ENCODE results near the gene NME7.

NME7 gene

DNA sequence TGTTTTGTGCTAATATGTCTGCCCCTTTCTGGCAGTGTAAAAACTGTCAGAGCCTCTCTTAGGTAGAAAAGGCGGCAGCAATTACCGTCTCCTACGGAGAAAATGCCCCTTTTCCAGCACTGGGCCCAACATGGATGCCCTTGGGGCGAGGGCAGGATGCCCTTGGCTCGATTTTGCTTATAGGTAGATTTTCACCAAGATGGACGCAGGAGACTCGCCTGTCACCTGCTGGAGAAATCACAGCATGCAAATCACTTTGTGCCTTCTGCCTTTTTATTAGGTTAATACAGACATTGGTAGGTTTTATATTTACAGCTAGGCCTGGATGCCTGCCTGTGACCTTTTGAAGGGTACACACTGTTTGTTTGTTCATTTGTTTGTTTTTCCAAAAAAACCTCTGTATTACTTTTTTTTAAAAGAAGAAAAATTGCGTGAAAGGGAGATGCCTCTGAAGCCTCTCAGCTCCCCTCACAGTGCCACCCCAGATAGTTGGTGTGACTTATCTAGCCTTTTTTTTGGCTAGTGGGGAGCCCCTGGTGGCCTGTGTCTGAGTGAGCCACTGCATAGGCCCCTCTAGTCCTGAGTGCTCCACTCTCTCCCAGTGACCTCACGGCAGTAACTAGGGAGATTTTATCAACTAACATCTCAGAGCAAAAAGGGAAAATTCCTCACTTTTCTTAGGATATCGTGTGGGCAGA lies 258.6 kb downstream of the NME7 start:
- no peak overlapping the region for H3K4me3 ChIP-seq (ENCODE audit: low read depth, low read length)
- H3K9me3 ChIP-seq (ENCODE audit: severe bottlenecking): no peaks in the 10 kb centered on the region
- H3K27ac ChIP-seq: no peak overlapping the region
- peaks cover 4% of the 10 kb centered on the region for H3K36me3 ChIP-seq
- TF ChIP-seq, protein P1, sequence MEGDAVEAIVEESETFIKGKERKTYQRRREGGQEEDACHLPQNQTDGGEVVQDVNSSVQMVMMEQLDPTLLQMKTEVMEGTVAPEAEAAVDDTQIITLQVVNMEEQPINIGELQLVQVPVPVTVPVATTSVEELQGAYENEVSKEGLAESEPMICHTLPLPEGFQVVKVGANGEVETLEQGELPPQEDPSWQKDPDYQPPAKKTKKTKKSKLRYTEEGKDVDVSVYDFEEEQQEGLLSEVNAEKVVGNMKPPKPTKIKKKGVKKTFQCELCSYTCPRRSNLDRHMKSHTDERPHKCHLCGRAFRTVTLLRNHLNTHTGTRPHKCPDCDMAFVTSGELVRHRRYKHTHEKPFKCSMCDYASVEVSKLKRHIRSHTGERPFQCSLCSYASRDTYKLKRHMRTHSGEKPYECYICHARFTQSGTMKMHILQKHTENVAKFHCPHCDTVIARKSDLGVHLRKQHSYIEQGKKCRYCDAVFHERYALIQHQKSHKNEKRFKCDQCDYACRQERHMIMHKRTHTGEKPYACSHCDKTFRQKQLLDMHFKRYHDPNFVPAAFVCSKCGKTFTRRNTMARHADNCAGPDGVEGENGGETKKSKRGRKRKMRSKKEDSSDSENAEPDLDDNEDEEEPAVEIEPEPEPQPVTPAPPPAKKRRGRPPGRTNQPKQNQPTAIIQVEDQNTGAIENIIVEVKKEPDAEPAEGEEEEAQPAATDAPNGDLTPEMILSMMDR (IDR thresholded peaks at IDR 0.05; ENCODE audit: low read depth, low read length): no peak
- no peak for DNase-seq
- no peaks in the 10 kb centered on the region for H3K27me3 ChIP-seq (ENCODE audit: insufficient read depth, low read depth, severe bottlenecking)

DNA sequence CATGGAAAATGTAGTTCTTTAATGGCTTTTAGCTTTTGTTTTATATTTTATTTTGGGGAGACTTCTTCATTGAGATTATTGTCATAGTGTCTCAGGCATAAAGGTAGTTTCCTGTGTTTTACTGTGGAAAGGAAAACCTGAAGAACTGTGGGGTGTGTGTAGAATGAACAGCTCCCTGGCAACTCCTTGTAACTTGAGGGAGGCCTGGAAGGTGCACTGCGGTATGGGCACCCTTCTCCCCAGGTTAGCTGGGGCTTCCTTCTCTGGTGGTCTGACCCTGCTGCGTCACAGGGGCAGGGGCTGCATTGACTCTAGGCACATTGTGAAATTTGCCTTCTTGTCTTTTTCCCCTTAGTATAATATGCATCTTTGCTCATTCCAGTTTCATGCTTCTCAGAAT lies 259.4 kb downstream of the NME7 start:
- TF ChIP-seq, protein P1 (IDR thresholded peaks at IDR 0.05; ENCODE audit: low read depth, low read length): no peak
- Histone ChIP-seq H3K4me3 (ENCODE audit: low read depth, low read length) (no peak overlapping the region), H3K9me3 (ENCODE audit: severe bottlenecking) (no peaks in the 10 kb centered on the region), H3K27ac (no peak overlapping the region), H3K36me3 (no peaks in the 10 kb centered on the region; the same call in 1 of the 2 replicates), H3K27me3 (ENCODE audit: insufficient read depth, low read depth, severe bottlenecking) (no peaks in the 10 kb centered on the region)
- DNase-seq: no peak

DNA sequence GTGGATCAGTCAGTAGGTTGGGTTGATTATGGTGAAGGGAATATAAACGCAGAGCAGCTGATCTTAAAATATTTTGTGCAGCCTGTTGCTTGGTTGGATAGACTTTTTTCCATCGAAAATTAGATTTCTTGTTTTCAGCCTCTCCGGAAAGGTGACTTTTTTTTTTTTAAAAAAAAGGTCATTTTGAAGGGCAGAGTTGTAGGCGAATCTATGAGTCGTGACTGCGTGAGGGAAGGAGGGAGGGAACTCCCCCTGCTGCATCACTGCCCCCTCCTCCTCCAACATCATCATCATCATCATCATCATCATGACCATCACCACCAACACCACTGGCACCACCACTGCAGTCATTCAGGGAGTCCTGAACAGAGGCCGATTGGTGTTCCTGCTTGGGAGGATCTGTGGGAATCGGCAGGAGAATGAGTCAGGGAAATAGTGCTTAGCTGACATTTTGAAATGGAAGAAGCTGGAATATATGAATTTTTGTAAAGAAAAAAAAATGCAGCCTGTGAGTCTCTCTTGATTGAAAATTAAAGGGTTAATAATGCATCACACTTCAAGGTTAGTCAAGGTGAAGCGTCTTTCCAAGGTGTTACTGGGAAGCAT lies 259.9 kb downstream of the NME7 start:
- no peaks in the 10 kb centered on the region; the same call in 1 of the 2 replicates for H3K36me3 ChIP-seq
- H3K27me3 ChIP-seq (ENCODE audit: insufficient read depth, low read depth, severe bottlenecking): no peaks in the 10 kb centered on the region
- H3K27ac ChIP-seq: no peak overlapping the region
- no peak for DNase-seq
- TF ChIP-seq, protein P1 (IDR thresholded peaks at IDR 0.05; ENCODE audit: low read depth, low read length): no peak
- peak overlapping the region; percentile 69 for H3K4me3 ChIP-seq (ENCODE audit: low read depth, low read length)
- no peaks in the 10 kb centered on the region for H3K9me3 ChIP-seq (ENCODE audit: severe bottlenecking)

DNA sequence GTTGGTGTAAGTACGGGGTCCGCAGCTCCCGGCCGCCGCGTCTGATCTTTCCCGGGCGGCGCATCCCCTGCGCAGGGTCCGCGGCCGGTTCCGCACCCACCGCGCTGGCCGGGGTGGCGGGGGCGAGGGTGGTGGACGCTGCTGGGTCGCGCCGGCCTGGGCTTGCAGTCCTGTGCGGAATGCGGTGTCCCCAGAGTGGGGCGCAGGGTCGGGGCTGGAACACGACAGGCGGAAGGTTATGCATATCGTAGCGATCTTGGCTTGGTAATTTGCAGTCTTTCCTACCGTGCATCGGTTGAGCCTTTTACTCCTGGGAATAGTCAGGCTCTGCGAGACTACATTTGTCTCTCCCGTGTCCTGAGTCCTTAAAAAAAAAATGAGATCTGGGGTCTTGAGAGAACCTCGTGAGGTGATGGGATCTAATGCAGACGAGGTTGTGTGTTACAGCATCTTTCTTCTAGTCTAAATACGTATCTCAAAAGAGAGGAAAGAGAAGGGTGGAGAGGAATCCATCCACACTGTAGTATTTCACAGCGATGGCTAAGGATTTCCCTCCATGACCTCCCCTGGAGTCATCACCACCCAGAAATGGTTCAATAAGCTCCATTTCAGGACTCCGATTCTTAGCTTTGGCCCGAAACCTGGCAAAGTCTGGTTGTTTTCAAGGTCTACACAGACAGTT lies 260.5 kb downstream of the NME7 start:
- Histone ChIP-seq H3K36me3 (no peaks in the 10 kb centered on the region; the same call in 1 of the 2 replicates), H3K27ac (peak overlapping the region; percentile 97), H3K9me3 (ENCODE audit: severe bottlenecking) (no peaks in the 10 kb centered on the region), H3K27me3 (ENCODE audit: insufficient read depth, low read depth, severe bottlenecking) (no peaks in the 10 kb centered on the region), H3K4me3 (ENCODE audit: low read depth, low read length) (peak overlapping the region; percentile 69)
- TF ChIP-seq, protein P1 (IDR thresholded peaks at IDR 0.05; ENCODE audit: low read depth, low read length): no peak
- DNase-seq: no peak

DNA sequence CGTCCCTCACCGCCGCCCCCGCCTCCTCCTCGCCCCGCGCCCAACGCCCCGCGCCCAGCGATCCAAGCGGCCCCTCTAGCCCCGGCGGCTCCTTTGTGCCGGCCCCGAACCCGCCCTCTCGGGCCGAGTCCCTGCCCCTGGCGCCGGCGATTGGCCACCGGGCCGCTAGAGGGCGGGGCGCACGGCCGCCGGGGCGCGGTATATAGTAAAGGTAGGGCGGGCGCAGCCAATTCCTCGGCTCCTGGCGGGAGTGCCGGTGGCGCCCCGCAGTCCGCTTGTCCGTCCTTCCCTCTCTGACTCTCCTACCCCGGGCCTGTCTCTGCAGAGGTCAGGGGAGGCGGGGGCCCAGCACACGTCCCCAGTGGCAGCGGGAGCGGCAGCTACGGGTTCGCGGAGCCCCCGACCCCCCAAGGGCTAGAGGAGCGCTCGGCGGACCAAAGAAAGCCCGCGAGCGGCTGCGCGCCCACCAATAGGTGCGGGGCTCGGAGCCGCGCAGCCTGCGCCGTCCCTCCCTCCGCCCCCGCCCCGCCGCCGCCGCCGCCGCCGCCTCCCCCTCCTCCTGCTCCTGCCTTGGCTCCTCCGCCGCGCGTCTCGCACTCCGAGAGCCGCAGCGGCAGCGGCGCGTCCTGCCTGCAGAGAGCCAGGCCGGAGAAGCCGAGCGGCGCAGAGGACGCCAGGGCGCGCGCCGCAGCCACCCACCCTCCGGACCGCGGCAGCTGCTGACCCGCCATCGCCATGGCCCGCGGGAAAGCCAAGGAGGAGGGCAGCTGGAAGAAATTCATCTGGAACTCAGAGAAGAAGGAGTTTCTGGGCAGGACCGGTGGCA lies 261.3 kb downstream of the NME7 start, which contains the start of gene ATP1B1:
Gene ATP1B1 (plus strand): TSS at position 596 of the 826 bp plus-strand sequence. CDS start 140 bp downstream, at position 736.
- DNase-seq: peak; percentile 77

More for the DNA sequence above, 261.3 kb downstream of the NME7 start, which contains the start of gene ATP1B1:
- Histone ChIP-seq H3K36me3 (no peaks in the 10 kb centered on the region), H3K9me3 (ENCODE audit: severe bottlenecking) (no peaks in the 10 kb centered on the region), H3K27ac (peak within 1 kb of the TSS; percentile 97), H3K27me3 (ENCODE audit: insufficient read depth, low read depth, severe bottlenecking) (no peaks in the 10 kb centered on the region), H3K4me3 (ENCODE audit: low read depth, low read length) (peak within 1 kb of the TSS; percentile 69)
- TF ChIP-seq, protein P1 (IDR thresholded peaks at IDR 0.05; ENCODE audit: low read depth, low read length): no peak
